ENCODE results near the gene SH3GLB2.

SH3GLB2 gene

DNA sequence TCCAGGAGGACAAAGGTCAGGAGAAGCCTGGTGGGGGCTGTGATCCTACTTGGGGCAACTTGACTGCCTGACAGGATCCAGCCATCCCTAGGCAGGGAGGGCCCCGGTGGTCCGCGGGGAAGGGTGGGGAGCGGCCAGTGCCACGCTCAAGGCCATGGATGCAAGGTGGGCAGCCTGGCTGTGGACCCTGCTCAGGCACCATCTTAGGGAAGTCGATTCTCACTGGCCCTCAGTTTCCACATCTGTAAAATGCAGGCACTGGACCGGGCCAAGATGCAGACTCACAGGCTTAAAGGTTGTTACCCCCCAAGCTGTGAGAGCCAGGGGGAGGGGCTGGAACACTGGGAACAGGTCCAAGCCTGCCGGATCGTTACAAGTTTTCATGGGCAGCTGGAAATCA, 44.0 kb upstream of the SH3GLB2 start:
- TF ChIP-seq CTCF (IDR thresholded peaks at IDR 0.05; ENCODE audit: low read length, missing control alignments), result no peak
- H3K4me3 ChIP-seq (replicated peaks; ENCODE audit: low read depth, low read length), result no peak overlapping the region
- no peak for DNase-seq (ENCODE audit: low read depth)

DNA sequence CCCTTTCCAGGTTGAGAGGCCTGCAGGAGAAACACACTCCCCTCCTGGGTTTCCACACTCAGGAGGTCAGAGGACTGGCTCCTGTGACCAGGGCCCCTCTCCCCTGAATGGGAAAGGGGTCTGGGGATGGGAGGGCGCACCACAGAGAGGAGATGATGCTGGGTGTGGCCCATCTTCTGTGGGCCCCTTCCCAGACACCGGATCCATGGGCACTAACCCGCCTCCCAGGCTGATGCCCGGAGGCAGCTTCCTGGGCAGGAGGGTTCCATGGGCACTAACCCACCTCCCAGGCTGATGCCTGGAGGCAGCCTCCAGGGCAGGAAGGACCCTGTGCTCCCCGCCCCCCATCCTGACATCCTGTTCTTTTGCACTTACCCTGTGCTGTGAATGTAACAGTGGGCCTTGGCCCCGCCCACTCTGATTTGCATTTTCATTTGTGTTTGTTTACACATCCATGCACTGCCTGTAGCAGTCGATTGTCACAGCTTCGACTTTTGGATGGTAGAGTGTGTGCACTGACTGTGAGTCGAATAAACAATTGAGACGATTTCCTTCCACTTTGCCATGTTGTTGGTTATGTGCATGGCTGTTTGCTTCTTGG, 43.5 kb upstream of the SH3GLB2 start:
- DNase-seq (ENCODE audit: low read depth), result no peak
- TF ChIP-seq CTCF (IDR thresholded peaks at IDR 0.05; ENCODE audit: low read length, missing control alignments), result no peak
- H3K4me3 ChIP-seq (replicated peaks; ENCODE audit: low read depth, low read length), result no peak overlapping the region

DNA sequence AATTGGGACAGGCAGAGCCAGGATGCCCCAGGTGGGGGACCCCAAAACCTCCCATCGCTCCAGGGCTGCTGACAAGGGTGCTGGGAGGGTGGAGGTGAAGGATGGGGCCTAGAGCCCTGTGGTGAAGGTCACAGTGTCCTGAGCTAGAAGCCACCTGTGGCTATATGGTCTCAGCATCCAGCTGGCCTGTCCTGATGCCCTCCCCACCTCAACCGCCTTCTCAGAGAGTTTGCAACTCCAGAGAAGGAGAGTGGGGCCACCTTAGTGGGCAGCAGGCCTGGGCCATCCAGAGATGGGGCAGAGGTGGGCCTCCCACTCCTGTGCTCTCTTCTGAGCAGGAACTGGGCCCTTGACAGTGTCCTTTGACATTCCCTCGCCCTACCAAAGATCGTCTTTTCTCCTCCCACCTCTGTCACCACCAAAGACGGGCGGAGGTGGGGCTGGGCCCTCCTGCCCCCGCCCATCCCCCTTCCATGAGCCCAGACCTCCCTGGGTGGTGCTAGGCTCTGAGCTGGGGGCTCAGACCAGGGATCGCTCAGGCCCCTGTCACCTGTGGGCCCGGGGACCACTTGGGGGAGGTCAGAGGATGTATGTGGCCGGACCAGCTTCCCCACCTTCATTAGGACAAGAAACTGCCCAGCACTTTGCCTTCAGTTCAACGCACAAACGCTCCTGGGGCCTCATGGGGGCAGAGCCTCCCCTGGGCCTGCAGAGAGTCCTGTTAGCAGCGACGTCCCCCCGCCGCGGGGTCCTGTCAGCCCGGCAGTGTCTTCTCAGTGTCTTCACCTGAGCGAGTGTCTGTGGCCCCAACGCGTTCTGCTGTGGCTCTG, 42.8 kb upstream of the SH3GLB2 start:
- H3K4me3 ChIP-seq (replicated peaks; ENCODE audit: low read depth, low read length), result no peak overlapping the region
- no peak for TF ChIP-seq CTCF (IDR thresholded peaks at IDR 0.05; ENCODE audit: low read length, missing control alignments)
- DNase-seq (ENCODE audit: low read depth), result no peak

DNA sequence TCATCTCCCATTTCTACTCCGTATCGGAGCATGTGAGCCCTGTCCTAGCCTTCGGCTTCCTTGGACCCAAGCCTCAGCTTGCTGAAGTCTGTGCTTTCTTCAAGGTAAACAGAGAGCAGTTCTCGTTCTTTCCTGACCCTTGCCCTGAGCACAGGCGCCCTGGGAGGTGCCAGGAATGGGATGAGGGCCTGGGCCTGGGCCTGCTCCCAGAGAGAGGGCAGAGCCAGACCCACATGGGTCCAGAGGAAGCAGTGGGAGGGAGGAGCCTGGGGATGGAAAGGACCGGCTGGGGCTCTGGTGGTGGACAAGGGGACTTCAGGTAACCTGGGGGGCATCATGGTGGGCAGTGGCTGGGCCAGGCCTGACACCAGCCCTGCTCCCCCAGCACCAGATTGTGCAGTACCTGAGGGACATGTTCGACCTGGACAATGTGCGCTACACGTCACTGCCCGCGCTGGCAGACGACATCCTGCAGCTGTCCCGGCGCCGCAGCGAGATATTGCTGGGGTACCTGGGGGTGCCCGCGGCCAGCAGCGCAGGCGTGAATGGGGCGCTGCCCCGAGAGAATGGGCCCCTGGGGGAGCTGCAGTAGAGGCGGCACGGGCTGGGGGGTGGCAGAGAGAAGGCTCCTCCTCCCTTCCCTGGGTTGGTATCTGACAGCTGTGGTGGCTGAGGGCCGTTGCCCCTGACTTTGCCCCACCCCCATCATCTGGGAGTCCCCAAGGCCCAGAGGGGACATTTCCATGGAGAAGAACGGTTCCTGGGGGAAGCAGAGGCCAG, 41.9 kb upstream of the SH3GLB2 start:
- no peak for TF ChIP-seq CTCF (IDR thresholded peaks at IDR 0.05; ENCODE audit: low read length, missing control alignments)
- no peak for DNase-seq (ENCODE audit: low read depth)
- H3K4me3 ChIP-seq (replicated peaks; ENCODE audit: low read depth, low read length), result no peak overlapping the region

GRCh38 chr9:129068990-129069861, 41.1 kb upstream of the SH3GLB2 start:
- H3K4me3 ChIP-seq (replicated peaks; ENCODE audit: low read depth, low read length), result no peak overlapping the region
- DNase-seq (ENCODE audit: low read depth), result peak; percentile 19
- TF ChIP-seq CTCF (IDR thresholded peaks at IDR 0.05; ENCODE audit: low read length, missing control alignments), result no peak

DNA sequence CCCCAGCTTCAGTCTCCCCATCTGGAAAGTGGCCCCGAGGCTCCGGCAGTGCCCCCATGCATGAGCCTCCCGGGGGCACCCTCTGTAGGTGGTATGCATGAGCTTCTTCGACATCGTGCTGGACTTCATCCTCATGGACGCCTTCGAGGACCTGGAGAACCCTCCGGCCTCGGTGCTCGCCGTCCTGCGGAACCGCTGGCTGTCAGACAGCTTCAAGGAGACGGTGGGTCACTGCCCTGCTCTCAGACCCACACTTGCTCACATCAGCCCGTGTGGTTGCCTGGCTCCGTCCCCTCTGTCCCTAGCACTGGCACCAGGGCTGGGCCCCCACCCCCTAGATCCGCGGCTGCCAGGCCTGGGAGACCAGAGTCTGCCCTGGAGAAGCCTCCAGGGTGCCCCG, 40.0 kb upstream of the SH3GLB2 start:
- DNase-seq (ENCODE audit: low read depth), result no peak
- no peak for TF ChIP-seq CTCF (IDR thresholded peaks at IDR 0.05; ENCODE audit: low read length, missing control alignments)
- H3K4me3 ChIP-seq (replicated peaks; ENCODE audit: low read depth, low read length), result no peak overlapping the region
